ENCODE results near the gene MAOB.

The MAOB gene

DNA sequence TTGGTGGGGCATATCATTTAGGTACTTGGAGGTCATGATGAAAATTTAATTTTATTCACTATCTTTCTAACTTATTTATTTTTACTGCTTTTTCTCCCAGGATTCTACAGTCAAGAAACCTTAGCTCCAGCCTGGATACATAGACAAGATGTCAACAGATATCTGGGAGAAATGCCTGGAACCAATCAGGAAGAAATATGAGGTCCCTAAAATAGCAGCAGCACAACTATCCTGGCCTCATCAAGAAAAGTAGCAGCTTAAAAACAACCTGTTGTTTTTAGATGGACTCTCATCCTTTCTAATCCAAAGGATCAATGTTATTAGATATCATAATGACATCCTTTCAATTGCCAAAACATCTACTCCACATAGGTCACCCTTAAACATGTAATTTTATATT, 54.5 kb downstream of the MAOB start:
- no peak overlapping the region for H3K9ac ChIP-seq (ENCODE audit: low read length)
- no peak overlapping the region for H3K4me2 ChIP-seq (ENCODE audit: low read length)
- H3K9me2 ChIP-seq (ENCODE audit: low read depth, low read length), result no peaks in the 10 kb centered on the region
- no peak overlapping the region for H2AFZ ChIP-seq (ENCODE audit: low read length)
- H3K4me3 ChIP-seq (ENCODE audit: low read depth, low read length, poor library complexity, severe bottlenecking), result no peak overlapping the region
- H3K9me3 ChIP-seq (ENCODE audit: low read length), result no peaks in the 10 kb centered on the region
- TF ChIP-seq, protein P1, sequence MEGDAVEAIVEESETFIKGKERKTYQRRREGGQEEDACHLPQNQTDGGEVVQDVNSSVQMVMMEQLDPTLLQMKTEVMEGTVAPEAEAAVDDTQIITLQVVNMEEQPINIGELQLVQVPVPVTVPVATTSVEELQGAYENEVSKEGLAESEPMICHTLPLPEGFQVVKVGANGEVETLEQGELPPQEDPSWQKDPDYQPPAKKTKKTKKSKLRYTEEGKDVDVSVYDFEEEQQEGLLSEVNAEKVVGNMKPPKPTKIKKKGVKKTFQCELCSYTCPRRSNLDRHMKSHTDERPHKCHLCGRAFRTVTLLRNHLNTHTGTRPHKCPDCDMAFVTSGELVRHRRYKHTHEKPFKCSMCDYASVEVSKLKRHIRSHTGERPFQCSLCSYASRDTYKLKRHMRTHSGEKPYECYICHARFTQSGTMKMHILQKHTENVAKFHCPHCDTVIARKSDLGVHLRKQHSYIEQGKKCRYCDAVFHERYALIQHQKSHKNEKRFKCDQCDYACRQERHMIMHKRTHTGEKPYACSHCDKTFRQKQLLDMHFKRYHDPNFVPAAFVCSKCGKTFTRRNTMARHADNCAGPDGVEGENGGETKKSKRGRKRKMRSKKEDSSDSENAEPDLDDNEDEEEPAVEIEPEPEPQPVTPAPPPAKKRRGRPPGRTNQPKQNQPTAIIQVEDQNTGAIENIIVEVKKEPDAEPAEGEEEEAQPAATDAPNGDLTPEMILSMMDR (IDR thresholded peaks at IDR 0.05; ENCODE audit: low read length), result no peak
- TF ChIP-seq EZH2 (IDR thresholded peaks at IDR 0.05; ENCODE audit: borderline replicate concordance, low read length), result no peak
- no peak overlapping the region for H3K27ac ChIP-seq (ENCODE audit: low read depth, low read length, poor library complexity, severe bottlenecking)
- H3K27me3 ChIP-seq (ENCODE audit: insufficient read depth, low read length), result no peaks in the 10 kb centered on the region
- H3K4me1 ChIP-seq (ENCODE audit: insufficient read depth, low read length, severe bottlenecking), result no peaks in the 10 kb centered on the region
- no peaks in the 10 kb centered on the region for H3K79me2 ChIP-seq (ENCODE audit: insufficient read depth, low read length)
- no peaks in the 10 kb centered on the region for H3K36me3 ChIP-seq (ENCODE audit: insufficient read depth, low read length)
- H3F3A ChIP-seq (ENCODE audit: insufficient read depth, low read length), result no peaks in the 10 kb centered on the region
- no peaks in the 10 kb centered on the region for H4K20me1 ChIP-seq (ENCODE audit: insufficient read depth, low read length)

DNA sequence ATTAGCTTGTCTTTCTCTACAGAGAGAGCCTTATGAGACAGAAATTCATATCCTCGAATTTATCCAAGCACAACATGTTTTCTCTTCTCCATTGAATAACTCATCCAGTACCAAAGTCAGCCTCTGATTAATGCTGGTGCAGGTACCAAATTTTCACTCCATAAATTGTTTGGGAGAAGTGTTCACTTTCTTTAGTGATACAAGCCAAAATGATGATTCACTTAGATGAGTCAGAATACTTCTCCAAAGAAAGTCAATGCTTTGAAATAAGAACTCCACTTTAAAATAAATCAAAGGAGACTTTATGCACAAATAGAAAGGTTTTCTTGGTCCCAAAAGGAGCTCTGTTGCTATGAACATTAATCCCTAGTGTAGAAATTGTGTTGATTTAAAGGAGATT, 60.2 kb downstream of the MAOB start:
- Histone ChIP-seq H3K4me1 (ENCODE audit: insufficient read depth, low read length, severe bottlenecking) (no peaks in the 10 kb centered on the region), H3K4me3 (ENCODE audit: low read depth, low read length, poor library complexity, severe bottlenecking) (no peak overlapping the region), H4K20me1 (ENCODE audit: insufficient read depth, low read length) (no peaks in the 10 kb centered on the region), H3K27ac (ENCODE audit: low read depth, low read length, poor library complexity, severe bottlenecking) (no peak overlapping the region), H3K36me3 (ENCODE audit: insufficient read depth, low read length) (no peaks in the 10 kb centered on the region), H3F3A (ENCODE audit: insufficient read depth, low read length) (no peaks in the 10 kb centered on the region), H3K9me2 (ENCODE audit: low read depth, low read length) (no peaks in the 10 kb centered on the region), H3K4me2 (ENCODE audit: low read length) (no peak overlapping the region), H3K9ac (ENCODE audit: low read length) (no peak overlapping the region), H3K79me2 (ENCODE audit: insufficient read depth, low read length) (no peaks in the 10 kb centered on the region), H3K27me3 (ENCODE audit: insufficient read depth, low read length) (no peaks in the 10 kb centered on the region), H3K9me3 (ENCODE audit: low read length) (no peaks in the 10 kb centered on the region), H2AFZ (ENCODE audit: low read length) (no peak overlapping the region)
- TF ChIP-seq, protein P1 (IDR thresholded peaks at IDR 0.05; ENCODE audit: low read length), result no peak
- TF ChIP-seq EZH2 (IDR thresholded peaks at IDR 0.05; ENCODE audit: borderline replicate concordance, low read length), result no peak

DNA sequence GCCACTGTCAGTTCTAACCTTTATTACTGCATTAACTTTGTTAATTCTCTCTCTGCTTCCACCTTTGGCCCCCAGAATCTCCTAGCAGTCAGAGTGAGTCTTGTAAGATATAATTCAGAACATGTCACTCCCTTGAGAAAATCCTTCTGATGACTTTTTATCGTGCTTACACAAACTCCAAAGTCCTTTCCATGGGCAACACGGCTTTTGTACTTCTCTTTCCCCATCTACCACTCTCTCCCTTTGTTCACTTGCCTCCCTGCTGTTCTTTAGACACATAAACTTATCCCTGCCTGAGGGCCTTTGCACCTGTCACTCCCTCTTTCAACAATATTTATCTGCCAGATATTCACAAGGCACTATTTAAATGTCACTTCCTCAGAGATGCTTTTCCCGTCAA, 64.8 kb downstream of the MAOB start:
- Histone ChIP-seq H3K27ac (ENCODE audit: low read depth, low read length, poor library complexity, severe bottlenecking) (no peak overlapping the region), H3K4me3 (ENCODE audit: low read depth, low read length, poor library complexity, severe bottlenecking) (no peak overlapping the region), H3K79me2 (ENCODE audit: insufficient read depth, low read length) (no peaks in the 10 kb centered on the region), H3K4me2 (ENCODE audit: low read length) (no peak overlapping the region), H3K9me2 (ENCODE audit: low read depth, low read length) (no peaks in the 10 kb centered on the region), H3F3A (ENCODE audit: insufficient read depth, low read length) (no peaks in the 10 kb centered on the region), H3K9ac (ENCODE audit: low read length) (no peak overlapping the region), H3K4me1 (ENCODE audit: insufficient read depth, low read length, severe bottlenecking) (no peaks in the 10 kb centered on the region), H3K36me3 (ENCODE audit: insufficient read depth, low read length) (no peaks in the 10 kb centered on the region), H4K20me1 (ENCODE audit: insufficient read depth, low read length) (no peaks in the 10 kb centered on the region), H3K9me3 (ENCODE audit: low read length) (no peaks in the 10 kb centered on the region), H2AFZ (ENCODE audit: low read length) (no peak overlapping the region), H3K27me3 (ENCODE audit: insufficient read depth, low read length) (no peaks in the 10 kb centered on the region)
- TF ChIP-seq EZH2 (IDR thresholded peaks at IDR 0.05; ENCODE audit: borderline replicate concordance, low read length), result no peak
- TF ChIP-seq, protein P1 (IDR thresholded peaks at IDR 0.05; ENCODE audit: low read length), result no peak
